Activated naive CD4-positive, alpha-beta T cell treated with Interleukin-2 at 50 U/mL for 16 hours (primary cell): ENCODE results near the gene FAM53B.

ENCODE experiments used
- DNase-seq: peaks from one replicate; pipeline ENCODE4 v3.0.0-alpha.2; 2020

Gene FAM53B

DNA sequence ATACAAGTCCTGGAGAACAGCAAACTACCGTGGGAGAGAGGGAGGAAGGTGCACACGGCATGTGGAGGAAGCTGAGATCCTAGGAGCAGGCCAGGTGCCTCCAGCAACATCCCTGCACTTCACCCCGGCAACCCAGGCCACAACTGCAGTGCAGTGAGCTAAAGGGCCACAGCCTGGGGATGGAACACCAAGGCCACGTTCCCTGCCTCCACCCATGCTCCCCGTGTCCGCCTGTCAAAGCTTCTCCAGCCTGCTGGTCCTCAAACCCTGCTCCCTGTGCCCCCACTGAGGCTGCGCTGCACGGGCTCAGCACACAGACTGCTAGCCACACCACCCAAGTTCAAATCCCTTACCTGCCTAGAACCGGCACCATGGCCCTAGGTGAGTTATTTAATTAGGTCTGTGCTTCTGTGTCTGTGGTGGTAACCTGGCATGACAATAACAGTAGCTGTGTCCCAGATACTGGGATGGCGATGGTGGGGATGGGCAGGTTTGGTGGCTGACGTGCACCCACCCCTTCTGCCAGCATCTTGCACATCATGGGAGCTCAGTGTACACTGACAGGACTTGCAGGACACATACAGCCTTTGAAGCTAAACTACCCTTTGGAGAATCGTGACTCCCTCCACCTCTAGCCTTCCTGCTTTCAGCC is 85.5 kb downstream of the FAM53B start:
- DNase-seq: no peak

DNA sequence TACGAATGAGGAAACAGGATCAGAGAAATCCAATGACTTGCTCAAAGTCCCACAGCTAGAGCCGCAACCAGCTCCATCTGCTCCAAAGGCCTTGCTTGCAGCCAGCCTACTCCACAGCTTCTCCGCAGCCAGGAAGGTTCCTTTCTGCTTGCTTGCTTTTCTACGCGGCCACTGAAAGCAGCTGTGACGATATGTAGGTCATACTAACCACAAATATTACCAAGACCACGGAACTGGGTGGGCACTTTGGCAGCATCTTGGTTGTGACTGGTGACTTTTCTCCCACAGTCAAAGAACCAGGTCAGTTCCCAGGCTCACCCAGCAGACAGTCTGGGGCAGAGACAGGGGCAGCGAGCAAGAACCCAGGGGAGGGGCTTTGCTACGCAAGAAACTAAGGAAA is 86.4 kb downstream of the FAM53B start:
- DNase-seq: peak; percentile 53

DNA sequence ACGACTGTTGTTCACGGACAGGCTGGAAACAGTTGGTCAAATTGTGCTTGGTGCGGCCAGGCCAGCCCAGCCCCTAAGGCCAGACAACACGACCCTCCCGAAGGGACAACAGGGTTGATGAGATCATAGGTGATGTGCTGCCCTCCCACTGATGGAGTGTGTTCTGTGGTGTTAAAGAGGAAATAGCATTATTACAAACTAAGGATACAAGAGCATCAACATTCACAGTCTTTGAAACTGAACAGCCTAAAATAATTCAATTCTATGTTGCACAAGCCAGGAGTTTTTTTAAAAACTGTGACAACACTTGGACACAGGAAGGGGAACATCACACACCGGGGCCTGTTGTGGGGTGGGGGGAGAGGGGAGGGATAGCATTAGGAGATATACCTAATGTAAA is 87.6 kb downstream of the FAM53B start:
- no peak for DNase-seq

DNA sequence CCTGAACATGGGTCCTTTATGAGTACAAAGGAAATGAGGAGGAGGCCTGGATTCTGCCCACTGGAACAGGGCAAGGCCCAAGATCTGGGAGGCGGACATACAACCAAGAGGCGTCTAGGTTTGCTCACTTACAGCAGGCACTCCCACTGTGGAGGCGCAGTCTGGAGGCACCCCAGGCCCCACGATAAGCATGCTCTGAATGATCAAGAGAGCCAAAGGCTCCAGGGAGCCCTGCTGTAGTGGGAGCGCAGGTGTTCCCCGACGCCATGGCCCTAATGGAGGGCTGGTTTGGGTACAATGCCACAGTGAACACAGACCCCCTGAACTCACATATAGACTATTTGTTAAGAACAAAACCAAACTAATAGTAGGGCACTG is 88.1 kb downstream of the FAM53B start:
- no peak for DNase-seq

DNA sequence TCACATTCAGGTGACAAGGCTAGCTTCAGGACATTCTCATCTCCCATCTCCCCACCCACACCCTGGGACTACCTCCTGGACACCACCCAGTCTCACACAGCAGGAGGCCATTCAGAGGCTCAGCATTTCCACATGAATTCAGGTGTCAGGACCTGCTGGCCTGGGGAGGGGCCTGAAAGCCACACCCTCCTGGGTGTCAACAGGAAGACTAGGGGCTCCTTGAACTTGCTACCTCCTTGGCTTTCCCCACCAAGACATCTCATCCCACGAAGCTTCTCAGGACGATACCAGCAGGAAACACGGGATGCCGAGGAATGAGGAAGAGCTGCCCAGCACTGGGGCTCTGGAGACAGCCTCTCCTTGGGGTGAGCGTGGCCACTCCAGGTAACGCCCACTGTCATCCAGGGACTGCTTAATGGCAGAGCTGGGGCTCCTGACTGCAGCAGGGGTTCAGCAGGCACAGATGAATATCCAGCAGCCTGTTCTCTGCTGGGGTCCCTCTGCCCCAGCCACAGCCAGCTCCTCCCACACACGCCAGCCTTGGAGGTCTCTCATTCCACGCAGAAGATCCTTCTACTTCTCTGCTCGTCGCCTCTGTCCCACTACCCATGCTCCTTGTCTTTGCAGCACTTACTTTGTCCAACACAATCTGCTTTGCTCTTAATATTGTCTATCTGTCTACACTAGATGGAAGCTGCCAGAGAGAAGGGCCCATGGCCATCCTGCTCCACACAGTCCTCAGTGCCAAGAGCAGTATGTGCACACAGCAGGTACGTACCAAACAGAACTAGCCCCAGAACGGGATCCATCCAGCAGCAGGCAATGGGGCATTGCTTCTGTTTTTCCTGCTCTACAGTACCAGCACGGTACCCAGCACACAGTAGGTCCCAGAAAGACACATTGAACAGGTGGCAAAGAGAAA is 88.7 kb downstream of the FAM53B start:
- DNase-seq: no peak

DNA sequence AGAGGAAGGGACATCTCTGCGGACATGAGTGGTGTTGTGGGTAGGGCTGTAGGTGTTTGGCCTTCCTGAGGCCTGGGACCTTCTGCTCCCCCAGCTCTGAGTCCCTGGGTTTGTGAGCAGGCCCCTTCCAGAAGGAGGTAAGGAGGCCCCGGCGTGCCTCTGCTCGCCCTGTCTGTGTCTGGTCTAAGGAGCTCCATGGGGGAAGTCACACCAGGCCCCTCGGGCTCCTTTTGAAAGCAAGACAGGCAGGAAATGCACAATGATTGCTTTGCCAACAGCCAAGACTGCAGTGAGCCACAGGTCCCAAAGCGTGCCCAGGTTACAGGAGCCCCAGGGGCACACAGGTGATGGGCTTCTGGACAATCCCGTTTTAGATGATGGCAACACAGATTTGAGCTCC is 89.5 kb downstream of the FAM53B start:
- DNase-seq: no peak

DNA sequence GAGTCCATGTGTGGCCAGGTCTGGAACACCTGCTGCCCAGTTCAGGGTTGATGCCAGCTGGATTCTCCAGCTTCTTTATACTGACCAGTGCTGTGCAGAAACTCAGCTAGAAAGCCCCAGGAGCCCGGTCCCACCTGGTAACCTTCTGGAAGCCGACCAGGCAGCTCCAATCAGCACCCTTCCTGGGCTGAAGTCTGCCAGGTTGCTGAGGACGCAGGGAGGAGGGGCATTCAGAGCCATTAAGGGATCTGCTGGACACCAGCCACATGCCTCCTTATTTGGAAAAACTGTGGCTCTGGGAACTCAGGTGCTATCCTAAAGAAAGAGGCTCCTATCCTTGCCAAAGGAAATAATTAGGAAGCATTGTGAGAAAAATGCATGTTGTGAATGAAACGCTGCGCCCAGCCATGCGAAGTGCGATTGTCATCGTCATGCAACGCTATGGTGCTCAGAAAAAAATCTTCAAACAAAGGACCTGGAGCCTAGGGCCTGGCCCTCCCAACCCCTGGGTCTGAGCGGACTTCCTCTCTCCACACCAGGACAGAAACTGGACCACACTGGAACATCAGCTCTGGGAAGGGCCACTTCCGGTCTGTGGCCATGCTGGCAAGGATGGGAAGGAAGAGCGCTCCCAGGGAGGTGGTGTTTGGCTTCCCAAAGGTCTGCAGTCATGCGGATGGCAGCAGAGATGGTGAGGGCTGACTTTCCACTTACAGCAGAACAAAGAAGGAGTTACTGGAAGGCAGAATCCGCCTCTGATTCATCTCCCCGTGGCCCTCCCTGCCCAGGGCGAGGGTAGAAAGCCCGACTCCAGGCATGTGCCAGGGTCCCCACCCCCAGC is 90.1 kb downstream of the FAM53B start:
- no peak for DNase-seq

DNA sequence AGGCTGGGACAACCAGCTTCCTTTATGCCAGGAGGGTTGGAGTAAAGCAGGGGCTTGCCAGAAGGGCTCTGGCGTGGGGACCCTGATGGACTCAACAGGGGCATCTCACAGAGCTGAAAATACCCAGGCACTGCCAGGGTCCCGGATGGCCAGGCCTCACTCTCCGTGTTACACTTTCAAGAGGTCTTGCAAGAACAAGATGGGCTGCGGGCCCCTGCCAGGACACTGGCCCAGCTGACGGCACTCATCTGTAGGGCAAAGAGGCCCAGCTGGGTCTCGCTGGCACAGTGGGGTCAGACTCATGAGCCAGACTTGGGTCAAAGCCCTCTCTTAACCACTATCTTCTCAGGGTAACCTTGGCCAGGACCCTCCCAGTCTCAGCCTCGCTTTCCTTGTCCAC is 90.9 kb downstream of the FAM53B start:
- no peak for DNase-seq

DNA sequence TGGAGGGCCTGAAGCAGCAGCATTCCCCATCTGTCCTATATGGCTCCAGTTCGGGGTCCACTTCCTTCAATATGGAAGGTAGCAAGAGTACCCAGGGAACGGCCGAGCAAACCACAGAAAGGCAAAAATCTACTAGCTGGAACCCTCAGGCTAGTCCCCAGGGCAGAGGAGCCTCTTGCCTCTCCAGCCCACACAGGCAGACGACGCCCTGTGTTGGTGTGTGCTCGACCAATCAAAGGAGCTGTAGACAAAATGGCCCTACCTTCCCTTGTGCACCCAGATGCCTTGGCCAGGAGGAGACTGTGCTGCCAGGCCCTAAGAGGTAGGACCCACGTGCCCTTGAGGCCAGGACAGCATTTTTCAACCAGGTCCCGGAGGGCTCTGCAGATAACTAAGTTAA is 91.5 kb downstream of the FAM53B start:
- no peak for DNase-seq

DNA sequence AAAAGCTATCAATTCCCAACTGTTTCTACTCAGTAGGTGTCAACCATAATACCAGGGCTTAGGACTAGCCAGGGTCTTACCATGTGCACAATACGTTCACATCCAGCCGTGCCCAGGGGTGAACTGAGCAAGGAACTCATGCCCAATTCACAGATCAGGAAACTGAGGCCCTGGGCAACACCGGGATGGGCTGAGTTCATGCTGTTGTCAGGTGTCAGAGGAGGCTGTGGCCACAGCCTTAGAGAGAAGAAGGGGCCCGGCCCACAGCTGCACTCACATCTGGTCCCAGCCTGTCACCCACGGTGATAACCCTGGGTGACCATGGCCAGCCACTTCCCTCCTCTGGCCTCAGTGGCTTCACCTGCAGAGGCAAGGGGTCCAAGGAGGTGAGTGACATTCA is 92.0 kb downstream of the FAM53B start:
- no peak for DNase-seq

DNA sequence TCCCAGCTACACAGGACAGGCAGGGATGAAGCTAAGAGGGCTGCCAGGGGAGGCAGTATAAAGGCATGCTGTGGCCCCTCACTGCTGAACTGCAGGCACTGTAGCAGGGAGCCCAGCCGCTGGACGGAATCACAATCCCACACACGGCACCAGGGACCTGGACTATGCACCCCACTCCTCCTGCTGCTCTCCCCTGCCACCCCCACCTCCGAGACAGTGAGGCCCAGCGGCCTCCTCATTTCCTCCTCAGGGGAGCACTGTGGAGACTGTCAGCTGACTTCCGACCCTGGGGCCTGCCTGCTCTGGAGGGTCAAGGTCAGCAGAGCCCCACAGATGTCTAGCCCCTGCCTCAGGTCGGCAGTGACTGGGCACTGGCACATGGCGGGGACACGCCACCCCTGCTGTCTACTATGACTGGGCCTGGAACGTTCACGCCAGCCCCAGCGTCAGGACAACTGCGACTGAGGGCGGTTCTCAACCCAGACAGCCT is 92.7 kb downstream of the FAM53B start:
- DNase-seq: no peak

DNA sequence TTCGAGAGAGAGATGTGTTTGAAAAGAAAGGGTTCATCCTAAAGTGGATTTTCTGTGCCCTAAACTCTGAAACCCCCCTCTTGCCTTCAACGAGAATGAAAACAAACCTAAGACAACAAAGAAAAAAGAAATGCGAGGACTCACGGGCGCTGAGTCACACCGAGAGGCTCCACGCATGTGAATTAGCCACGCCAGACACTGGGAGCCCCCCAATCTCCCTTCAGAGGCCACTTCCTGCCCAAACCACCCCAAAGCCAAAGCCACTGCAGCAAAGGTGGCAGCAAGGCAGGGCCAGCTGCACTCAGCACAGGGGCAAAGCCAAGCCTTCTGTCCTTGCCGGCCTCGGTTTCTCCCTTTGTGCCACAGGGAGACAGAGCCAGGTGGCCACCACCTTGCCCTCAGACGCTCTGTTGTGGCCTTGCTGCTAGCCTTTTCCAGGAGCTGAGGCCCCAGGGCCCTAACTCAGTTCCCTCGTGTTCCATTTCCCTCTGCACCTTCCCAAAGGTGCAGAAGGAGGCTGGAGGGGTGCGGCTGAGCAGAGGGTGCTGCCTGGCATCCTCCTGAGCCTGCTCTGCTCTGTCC is 93.3 kb downstream of the FAM53B start:
- peak; percentile 74 for DNase-seq

DNA sequence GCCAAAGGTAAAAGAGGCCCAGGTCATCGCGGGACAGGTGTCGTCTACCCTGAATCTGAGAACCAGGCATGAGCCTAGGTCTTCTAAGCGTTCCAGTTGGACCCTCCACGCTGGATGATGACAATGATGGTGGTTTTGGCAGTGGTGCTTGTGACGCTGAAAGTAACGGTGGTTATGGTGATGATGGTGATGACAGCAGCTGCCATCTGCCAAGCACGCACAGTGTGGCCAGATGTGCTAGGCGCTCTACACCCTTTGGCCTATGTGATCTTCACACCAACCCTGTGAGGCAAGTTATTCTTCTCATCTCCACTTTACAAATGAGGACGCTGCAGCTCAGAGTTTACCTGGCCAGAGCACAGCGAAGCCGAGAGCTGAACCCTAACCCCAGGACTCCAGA is 93.9 kb downstream of the FAM53B start:
- DNase-seq: no peak

DNA sequence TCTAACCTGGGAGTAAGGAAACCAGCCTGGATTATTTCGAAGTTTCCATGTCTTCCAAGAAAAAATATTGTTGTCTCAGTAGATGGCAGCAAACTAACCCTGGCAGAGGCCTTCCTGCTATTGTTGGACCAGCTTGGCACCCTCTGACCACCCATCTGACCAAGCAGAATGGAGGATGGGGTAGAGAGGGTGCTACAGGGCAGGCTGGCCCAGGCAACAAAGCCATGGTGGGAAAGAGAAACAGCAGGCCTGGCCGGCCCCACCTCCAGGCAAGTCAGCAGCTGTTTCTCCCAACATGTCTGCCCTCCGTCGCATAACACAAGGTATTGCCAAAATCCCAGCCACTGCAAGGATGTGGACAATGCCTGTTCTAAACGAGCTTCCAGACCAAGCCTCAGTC is 95.0 kb downstream of the FAM53B start:
- DNase-seq: no peak

DNA sequence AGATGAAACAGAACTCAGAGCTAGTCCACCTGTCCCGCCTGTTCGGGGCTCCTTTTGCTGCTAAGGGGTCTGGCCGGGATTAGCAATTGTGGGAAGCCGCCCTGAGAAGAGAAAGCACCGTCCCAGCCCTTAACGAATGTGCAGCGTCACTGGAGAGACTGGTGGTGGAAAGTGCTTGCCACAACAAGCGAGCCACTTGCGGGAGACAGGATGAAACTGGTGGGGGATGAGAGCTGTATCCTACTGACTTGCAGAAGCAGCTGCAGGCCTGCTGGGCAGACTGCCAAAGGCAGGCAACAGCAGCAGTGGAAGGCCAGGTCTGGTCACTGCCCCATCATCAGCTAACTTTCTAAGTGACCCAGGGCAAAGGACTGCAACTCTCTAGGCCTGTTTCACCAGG is 95.4 kb downstream of the FAM53B start:
- peak; percentile 58 for DNase-seq

DNA sequence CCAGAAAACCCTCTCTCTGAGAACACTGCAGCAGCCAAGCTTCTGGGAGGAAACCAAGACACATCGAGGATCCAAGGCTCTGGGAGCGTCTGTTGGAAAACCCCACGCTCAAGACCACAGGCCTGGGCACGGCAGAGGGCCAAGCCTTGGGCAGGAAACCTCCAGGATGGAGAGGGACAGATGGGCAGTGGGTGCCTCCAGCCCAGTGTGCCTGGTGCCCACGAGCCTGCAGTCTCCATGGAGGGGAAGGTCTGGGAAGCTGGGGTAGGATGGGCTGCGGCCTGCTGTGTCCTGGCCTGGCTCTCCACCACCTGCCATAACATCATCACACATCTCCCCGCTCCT is 96.1 kb downstream of the FAM53B start:
- DNase-seq: no peak

DNA sequence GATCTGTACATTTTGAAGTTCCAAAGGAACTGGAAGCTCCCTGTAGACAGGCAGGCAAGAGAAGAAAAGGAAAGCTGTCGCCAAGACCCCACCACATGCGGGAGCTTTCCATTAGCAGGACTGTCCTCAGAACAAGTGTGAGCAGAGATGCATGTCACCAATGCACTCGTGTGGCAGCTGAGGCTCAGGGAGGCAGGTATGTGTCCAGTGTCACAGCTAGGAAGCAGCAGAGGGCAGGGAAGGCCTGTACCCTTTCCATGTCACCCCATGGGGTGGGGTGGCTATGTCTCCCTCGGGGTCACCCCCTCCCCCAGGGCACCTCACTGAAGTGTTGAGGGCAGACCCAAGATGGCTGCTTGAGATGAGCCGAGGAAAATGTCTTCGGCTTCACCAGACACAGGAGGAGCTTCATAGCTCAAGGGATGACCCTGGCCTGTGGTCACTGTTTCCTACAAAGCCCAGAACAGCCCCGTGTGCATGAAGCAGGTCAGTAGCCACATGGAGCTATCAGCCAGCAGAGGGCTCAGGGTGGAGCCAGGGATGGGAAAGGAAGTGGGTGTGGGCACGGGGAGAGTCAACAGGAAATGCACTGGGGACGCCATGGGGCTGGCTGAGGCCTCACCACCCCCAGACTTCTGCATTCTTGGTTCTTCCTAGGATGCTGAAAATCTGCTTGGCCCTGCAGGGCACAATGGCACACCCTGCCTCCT is 96.6 kb downstream of the FAM53B start:
- peak; percentile 69 for DNase-seq

DNA sequence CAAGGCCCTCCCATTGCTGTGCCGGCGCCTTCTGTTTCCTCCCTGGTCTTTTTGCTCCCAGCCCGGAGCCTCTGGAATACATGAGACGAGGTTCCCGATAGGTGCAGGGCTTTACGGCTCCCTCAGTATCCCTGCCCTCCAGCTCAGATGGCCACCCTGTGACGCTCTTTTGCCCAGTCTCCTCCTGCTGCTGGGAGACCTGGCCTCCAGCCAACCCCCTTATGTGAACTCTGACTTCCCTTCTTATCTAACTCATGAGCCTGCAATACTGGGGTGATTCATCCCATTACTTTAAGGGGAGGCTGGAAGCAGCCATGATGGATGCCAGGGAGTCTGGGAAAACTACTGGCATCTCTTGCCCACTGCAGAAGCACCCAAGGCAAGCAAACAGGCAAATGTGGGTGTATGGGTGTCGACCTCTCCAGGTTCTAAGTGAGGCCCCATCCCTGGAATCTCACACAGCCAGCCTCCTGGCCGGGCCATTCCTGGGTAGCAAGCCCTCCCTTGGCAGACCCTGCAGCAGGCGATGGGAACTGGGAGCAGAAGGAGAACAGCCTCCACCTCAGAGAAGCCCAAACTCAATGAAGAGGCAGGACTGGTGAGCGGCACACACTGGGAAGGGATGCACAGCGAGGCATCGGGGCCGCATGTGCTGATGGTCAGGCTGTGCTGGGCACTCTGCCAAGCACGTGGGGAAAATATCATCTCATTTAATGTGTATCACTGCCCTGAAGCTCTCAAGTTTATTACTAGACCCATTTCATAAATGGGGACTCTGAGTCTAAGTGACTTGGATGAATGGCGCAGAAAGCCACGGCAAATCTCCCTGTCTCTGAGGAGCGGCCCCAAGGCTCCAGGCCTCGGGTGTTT is 97.5 kb downstream of the FAM53B start:
- DNase-seq: no peak

DNA sequence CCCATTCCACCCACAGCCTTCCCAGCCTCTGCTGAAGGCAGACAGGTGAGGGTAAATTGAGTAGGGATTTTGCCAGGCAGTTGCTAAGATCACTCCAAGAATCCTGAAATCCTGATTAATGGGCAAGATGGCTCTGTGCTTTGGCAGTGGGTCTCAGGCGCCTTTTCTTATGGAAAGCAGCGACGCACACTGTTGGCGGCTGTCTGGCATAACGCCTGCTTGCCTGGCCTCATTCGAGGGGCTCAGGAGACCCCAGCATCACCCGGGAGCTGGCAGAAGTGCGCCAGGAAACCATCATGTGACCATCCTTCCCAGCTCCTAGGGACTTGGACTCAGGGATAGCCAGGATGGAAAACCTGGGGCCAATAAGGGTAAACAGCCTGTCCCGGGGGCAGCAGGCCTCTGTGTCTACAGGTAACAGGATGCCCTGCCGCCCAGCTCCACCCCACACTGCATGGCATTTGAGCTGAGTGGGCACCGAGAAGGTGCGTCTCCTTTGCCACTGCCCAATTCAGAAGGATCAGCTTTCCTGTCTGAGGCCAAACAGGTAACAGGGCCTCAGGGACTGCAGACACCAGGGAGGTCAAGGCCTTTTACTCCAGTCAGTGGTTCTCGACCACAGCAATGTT is 98.6 kb downstream of the FAM53B start:
- DNase-seq: no peak

DNA sequence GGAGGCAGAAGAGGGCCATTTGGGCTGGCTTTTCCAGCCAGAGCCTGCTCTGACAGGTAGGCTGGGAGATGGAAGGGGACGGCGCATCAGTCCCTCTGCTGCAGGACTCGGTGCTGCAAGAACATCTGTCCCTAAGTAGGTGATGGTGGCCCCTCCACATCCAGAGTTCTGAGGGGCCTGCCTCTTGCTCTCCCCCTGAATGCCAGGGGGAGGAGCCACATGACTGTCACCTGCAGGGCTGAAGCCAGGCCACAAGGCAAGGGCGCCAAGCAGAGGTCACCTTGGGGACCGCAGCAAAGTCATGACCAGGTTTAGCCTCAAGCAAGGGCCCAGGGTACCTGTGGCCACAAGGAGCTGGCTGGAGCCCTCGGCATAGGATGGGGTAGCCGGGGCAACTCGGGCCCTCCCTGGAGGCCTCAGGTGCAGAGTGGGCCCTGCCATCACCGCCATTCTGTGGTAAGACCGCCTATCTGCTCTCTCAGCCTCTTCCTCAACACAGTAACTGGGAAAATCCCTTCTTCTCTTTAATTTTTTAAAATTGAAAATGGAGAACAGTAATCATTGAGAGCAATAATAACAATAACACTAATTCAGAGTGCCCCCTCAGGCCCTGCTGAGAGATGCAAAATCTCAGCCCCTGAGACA is 99.3 kb downstream of the FAM53B start:
- DNase-seq: no peak
